CD4-positive, alpha-beta memory T cell (primary cell): Measurements from ENCODE around the gene MUC2. TPM values are rescaled to one million over a fixed set of nuclear protein-coding genes. Genes with fewer than 3 reads are reported as not detected.
A peak's percentile ranks its signal among the peaks of the same experiment; 100 is the strongest.

ENCODE experiments used
- CTCF ChIA-PET: fragments of 350-600 bp; sonication (Branson Sonifier 250); formaldehyde crosslinking; loops from one replicate; lab custom pipeline; 2021; ENCODE audit warnings: inconsistent platforms; ENCODE audit not compliant: partially characterized antibody; lab: Charles Lee
- POLR2A ChIA-PET: fragments of 350-600 bp; sonication (Branson Sonifier 250); formaldehyde crosslinking; loops from one replicate; lab custom pipeline; 2021; ENCODE audit not compliant: partially characterized antibody; lab: Charles Lee
- DNase-seq, 5 donors: peaks; one replicate each; pipeline versions ENCODE4 v3.0.0 to v3.0.0-alpha.2; 2020 to 2022; ENCODE audit warnings: mixed read lengths in 1 of 5
- H3K27ac ChIP-seq: one replicate; pipeline ENCODE4 v1.7.0; 2013; ENCODE audit warnings: low read depth, low read length
- H3K27me3 ChIP-seq: 2 replicates; pipeline ENCODE4 v1.7.0; 2013; ENCODE audit warnings: mild to moderate bottlenecking, low read length, moderate library complexity; ENCODE audit not compliant: insufficient read depth
- H3K36me3 ChIP-seq: 2 replicates; pipeline ENCODE4 v1.7.0; 2013; ENCODE audit warnings: mild to moderate bottlenecking, low read length, moderate library complexity; ENCODE audit not compliant: insufficient read depth
- H3K4me1 ChIP-seq: 2 replicates; pipeline ENCODE4 v1.7.0; 2013; ENCODE audit warnings: mild to moderate bottlenecking, low read length, moderate library complexity; ENCODE audit not compliant: insufficient read depth
- H3K4me3 ChIP-seq, 2 donors: one replicate each; pipeline ENCODE4 v1.7.0; 2013; ENCODE audit warnings: low read length in 2 of 2, mild to moderate bottlenecking in 1 of 2
- H3K9me3 ChIP-seq, 2 donors: one replicate each; pipeline ENCODE4 v1.7.0; 2013; ENCODE audit warnings: low read length in 2 of 2, control low read depth in 1 of 2; ENCODE audit not compliant: control insufficient read depth in 1 of 2
- H3K27ac Mint-ChIP-seq, 7 donors: one replicate each; pipeline ENCODE4 v1.8.0; 2020 to 2021; ENCODE audit warnings: mixed read lengths in 7 of 7, mild to moderate bottlenecking in 6 of 7, inconsistent platforms in 3 of 7, moderate library complexity in 3 of 7
- H3K27me3 Mint-ChIP-seq, 2 donors: one replicate each; pipeline ENCODE4 v1.8.0; 2020 to 2021; ENCODE audit warnings: mixed read lengths in 2 of 2
- H3K36me3 Mint-ChIP-seq, 2 donors: one replicate each; pipeline ENCODE4 v1.8.0; 2020 to 2021; ENCODE audit warnings: mixed read lengths in 2 of 2, inconsistent platforms in 1 of 2, mild to moderate bottlenecking in 1 of 2
- H3K4me1 Mint-ChIP-seq, 4 donors: one replicate each; pipeline ENCODE4 v1.8.0; 2020 to 2021; ENCODE audit warnings: mixed read lengths in 4 of 4, mild to moderate bottlenecking in 1 of 4
- H3K4me3 Mint-ChIP-seq, 8 donors: one replicate each; pipeline ENCODE4 v1.8.0; 2020 to 2021; ENCODE audit warnings: mixed read lengths in 8 of 8, mild to moderate bottlenecking in 7 of 8, moderate library complexity in 6 of 8, inconsistent platforms in 3 of 8
- H3K9me3 Mint-ChIP-seq, 8 donors: one replicate each; pipeline ENCODE4 v1.8.0; 2020 to 2021; ENCODE audit warnings: mixed read lengths in 8 of 8, mild to moderate bottlenecking in 5 of 8, inconsistent platforms in 3 of 8, moderate library complexity in 1 of 8
- intact Hi-C: fragments of 100-400 bp; cut with micrococcal nuclease; formaldehyde crosslinking; loops from one replicate; pipeline ENCODE4 v1.15.1; 2023
- polyA plus RNA-seq, 2 donors: library from polyadenylated mRNA; unstranded; fragments of 300-500 nt; fragmentation: Illumina TruSeq; gene quantifications; one replicate each; pipeline ENCODE4 v1.2.3, GENCODE V29; 2021
- total RNA-seq, 2 experiments: library from RNA; stranded (reverse); gene quantifications; one replicate each; pipeline ENCODE4 v1.2.3, GENCODE V29; 2021

Gene MUC2
- total and polyA plus RNA-seq, 4 experiments from 2014 or later, result not detected

GRCh38 chr11:1116104-1116503 is 41.4 kb downstream of the MUC2 start:
- Mint-ChIP-seq H3K36me3 (no peaks in the 10 kb centered on the region), H3K27ac (no peak overlapping the region), H3K4me3 (no peak overlapping the region), H3K27me3 (peaks cover 0 to 4% of the 10 kb centered on the region in 2 donors), H3K9me3 (no peaks in the 10 kb centered on the region), H3K4me1 (peaks cover 0 to 5% (median 4%) of the 10 kb centered on the region in 4 donors)
- Histone ChIP-seq H3K27ac (no peak overlapping the region), H3K4me1 (no peaks in the 10 kb centered on the region), H3K27me3 (no peaks in the 10 kb centered on the region), H3K4me3 (no peak overlapping the region), H3K36me3 (no peaks in the 10 kb centered on the region), H3K9me3 (no peaks in the 10 kb centered on the region)
- intact Hi-C loops, result no loop called here
- POLR2A ChIA-PET, result no interaction called here
- DNase-seq, result no peak
- CTCF ChIA-PET, result no interaction called here

GRCh38 chr11:1116666-1117390 is 42.2 kb downstream of the MUC2 start:
- peaks cover 0 to 4% of the 10 kb centered on the region in 2 donors for H3K27me3 Mint-ChIP-seq
- DNase-seq, result no peak
- Histone ChIP-seq H3K27me3 (no peaks in the 10 kb centered on the region), H3K27ac (no peak overlapping the region), H3K4me1 (no peaks in the 10 kb centered on the region), H3K36me3 (no peaks in the 10 kb centered on the region), H3K4me3 (no peak overlapping the region), H3K9me3 (no peaks in the 10 kb centered on the region)
- peaks cover 0 to 5% (median 4%) of the 10 kb centered on the region in 4 donors for H3K4me1 Mint-ChIP-seq
- no peaks in the 10 kb centered on the region for H3K36me3 Mint-ChIP-seq
- no peak overlapping the region for H3K4me3 Mint-ChIP-seq
- CTCF ChIA-PET, result no interaction called here
- intact Hi-C loops, result no loop called here
- H3K9me3 Mint-ChIP-seq, result peaks cover 0 to 2% (median 0%) of the 10 kb centered on the region in 8 donors
- POLR2A ChIA-PET, result no interaction called here
- H3K27ac Mint-ChIP-seq, result peak overlapping the region in 1 of 7 donors; percentile 81

- Mint-ChIP-seq H3K27me3 (peaks cover 0 to 4% of the 10 kb centered on the region in 2 donors), H3K36me3 (no peaks in the 10 kb centered on the region), H3K27ac (no peak overlapping the region), H3K9me3 (peaks cover 0 to 2% (median 0%) of the 10 kb centered on the region in 8 donors), H3K4me1 (peaks cover 0 to 5% (median 4%) of the 10 kb centered on the region in 4 donors), H3K4me3 (no peak overlapping the region)
- H3K9me3 ChIP-seq, result no peaks in the 10 kb centered on the region
- no peak overlapping the region for H3K27ac ChIP-seq
- intact Hi-C loops, result no loop called here
- no peaks in the 10 kb centered on the region for H3K27me3 ChIP-seq
- DNase-seq, result no peak
- no peaks in the 10 kb centered on the region for H3K4me1 ChIP-seq
- CTCF ChIA-PET, result no interaction called here
- no peak overlapping the region for H3K4me3 ChIP-seq
- no peaks in the 10 kb centered on the region for H3K36me3 ChIP-seq
- POLR2A ChIA-PET, result no interaction called here
Measured at GRCh38 chr11:1117992-1118391, 43.3 kb downstream of the MUC2 start.

GRCh38 chr11:1118755-1119603 is 44.3 kb downstream of the MUC2 start:
- H3K27ac Mint-ChIP-seq, result no peak overlapping the region

GRCh38 chr11:1119604-1120146 is 45.0 kb downstream of the MUC2 start:
- H3K4me3 Mint-ChIP-seq, result no peak overlapping the region
- Histone ChIP-seq H3K27me3 (no peaks in the 10 kb centered on the region), H3K36me3 (no peaks in the 10 kb centered on the region), H3K4me1 (no peaks in the 10 kb centered on the region), H3K4me3 (no peak overlapping the region), H3K9me3 (no peaks in the 10 kb centered on the region), H3K27ac (no peak overlapping the region)
- H3K36me3 Mint-ChIP-seq, result no peaks in the 10 kb centered on the region
- intact Hi-C loops, result no loop called here
- H3K27ac Mint-ChIP-seq, result no peak overlapping the region
- peaks cover 0 to 3% (median 3%) of the 10 kb centered on the region in 4 donors for H3K4me1 Mint-ChIP-seq
- CTCF ChIA-PET, result no interaction called here
- POLR2A ChIA-PET, result no interaction called here
- peaks cover 0 to 5% (median 0%) of the 10 kb centered on the region in 8 donors for H3K9me3 Mint-ChIP-seq
- DNase-seq, result no peak
- H3K27me3 Mint-ChIP-seq, result peaks cover 0 to 6% of the 10 kb centered on the region in 2 donors

More at GRCh38 chr11:1118755-1119603, 44.3 kb downstream of the MUC2 start:
- intact Hi-C loops, result no loop called here
- ChIA-PET POLR2A (no interaction called here), CTCF (no interaction called here)
- Histone ChIP-seq H3K9me3 (no peaks in the 10 kb centered on the region), H3K36me3 (no peaks in the 10 kb centered on the region), H3K4me1 (no peaks in the 10 kb centered on the region), H3K4me3 (no peak overlapping the region), H3K27me3 (no peaks in the 10 kb centered on the region), H3K27ac (no peak overlapping the region)
- Mint-ChIP-seq H3K36me3 (no peaks in the 10 kb centered on the region), H3K27me3 (peaks cover 0 to 4% of the 10 kb centered on the region in 2 donors), H3K9me3 (peaks cover 0 to 2% (median 0%) of the 10 kb centered on the region in 8 donors), H3K4me1 (peaks cover 0 to 5% (median 4%) of the 10 kb centered on the region in 4 donors), H3K4me3 (no peak overlapping the region)
- DNase-seq, result no peak

- no peaks in the 10 kb centered on the region for H3K27me3 ChIP-seq
- Mint-ChIP-seq H3K4me3 (no peak overlapping the region), H3K4me1 (no peaks in the 10 kb centered on the region), H3K27ac (no peak overlapping the region), H3K27me3 (peaks cover 0 to 6% of the 10 kb centered on the region in 2 donors), H3K36me3 (no peaks in the 10 kb centered on the region), H3K9me3 (peaks cover 0 to 6% (median 0%) of the 10 kb centered on the region in 8 donors)
- no peak overlapping the region for H3K4me3 ChIP-seq
- intact Hi-C loops, result no loop called here
- H3K9me3 ChIP-seq, result no peaks in the 10 kb centered on the region
- H3K27ac ChIP-seq, result no peak overlapping the region
- ChIA-PET CTCF (no interaction called here), POLR2A (no interaction called here)
- H3K4me1 ChIP-seq, result no peaks in the 10 kb centered on the region
- no peaks in the 10 kb centered on the region for H3K36me3 ChIP-seq
- no peak for DNase-seq
Measured at GRCh38 chr11:1120532-1121330, 46.1 kb downstream of the MUC2 start.
